Measurements from ENCODE around the gene SESN2.

SESN2 gene

DNA sequence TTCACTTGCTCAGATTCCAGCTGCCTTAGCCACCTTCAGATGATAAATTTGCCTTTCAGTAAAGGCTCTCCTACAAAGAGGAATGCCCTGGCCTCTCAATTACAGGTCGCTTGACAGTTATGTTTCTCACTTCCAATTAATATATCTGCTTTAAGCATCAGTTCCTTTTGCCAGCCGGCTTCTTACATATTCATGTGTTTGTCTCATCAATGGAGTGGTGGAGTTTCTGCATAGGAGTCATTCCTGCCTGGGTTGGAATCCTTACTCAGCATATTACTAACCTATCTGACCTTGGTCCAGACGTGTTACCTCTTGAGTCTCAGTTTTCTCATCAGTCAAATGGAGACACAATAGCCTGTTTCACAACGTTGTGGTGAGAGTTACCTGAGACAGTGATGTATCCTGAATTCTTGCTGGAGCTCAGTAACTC, 9.4 kb upstream of the SESN2 start:
- Histone ChIP-seq H3K9ac (ENCODE audit: insufficient read length, low read depth) (peak overlapping the region; percentile 6), H3K4me1 (ENCODE audit: insufficient read depth, insufficient read length) (peaks cover 17% of the 10 kb centered on the region), H3K4me3 (ENCODE audit: insufficient read length, low read depth) (no peak overlapping the region), H3K9me3 (ENCODE audit: insufficient read depth, low read length) (no peaks in the 10 kb centered on the region), H3K27me3 (ENCODE audit: insufficient read depth, insufficient read length) (no peaks in the 10 kb centered on the region), H3K36me3 (ENCODE audit: insufficient read depth, insufficient read length, low read length) (peaks cover under 1% of the 10 kb centered on the region)
- TF ChIP-seq ZNF274 (IDR thresholded peaks at IDR 0.05; ENCODE audit: low read depth, low read length) = no peak
- TF ChIP-seq SUZ12 (IDR thresholded peaks at IDR 0.05; ENCODE audit: extremely low read depth, insufficient read depth, insufficient read length) = no peak
- no peak for TF ChIP-seq YY1 (IDR thresholded peaks at IDR 0.05; ENCODE audit: insufficient read depth, insufficient read length)
- no peak for DNase-seq (ENCODE audit: low read depth, low spot score)

- Histone ChIP-seq H3K27me3 (ENCODE audit: insufficient read depth, insufficient read length) (no peaks in the 10 kb centered on the region), H3K4me1 (ENCODE audit: insufficient read depth, insufficient read length) (peaks cover 4% of the 10 kb centered on the region), H3K4me3 (ENCODE audit: insufficient read length, low read depth) (no peak overlapping the region), H3K9ac (ENCODE audit: insufficient read length, low read depth) (no peak overlapping the region), H3K9me3 (ENCODE audit: insufficient read depth, low read length) (no peaks in the 10 kb centered on the region), H3K36me3 (ENCODE audit: insufficient read depth, insufficient read length, low read length) (no peaks in the 10 kb centered on the region)
- DNase-seq (ENCODE audit: low read depth, low spot score) = no peak
- TF ChIP-seq ZNF274 (IDR thresholded peaks at IDR 0.05; ENCODE audit: low read depth, low read length) = no peak
- no peak for TF ChIP-seq YY1 (IDR thresholded peaks at IDR 0.05; ENCODE audit: insufficient read depth, insufficient read length)
- TF ChIP-seq SUZ12 (IDR thresholded peaks at IDR 0.05; ENCODE audit: extremely low read depth, insufficient read depth, insufficient read length) = no peak
Measured at GRCh38 chr1:28256197-28256827, 3.0 kb upstream of the SESN2 start.

DNA sequence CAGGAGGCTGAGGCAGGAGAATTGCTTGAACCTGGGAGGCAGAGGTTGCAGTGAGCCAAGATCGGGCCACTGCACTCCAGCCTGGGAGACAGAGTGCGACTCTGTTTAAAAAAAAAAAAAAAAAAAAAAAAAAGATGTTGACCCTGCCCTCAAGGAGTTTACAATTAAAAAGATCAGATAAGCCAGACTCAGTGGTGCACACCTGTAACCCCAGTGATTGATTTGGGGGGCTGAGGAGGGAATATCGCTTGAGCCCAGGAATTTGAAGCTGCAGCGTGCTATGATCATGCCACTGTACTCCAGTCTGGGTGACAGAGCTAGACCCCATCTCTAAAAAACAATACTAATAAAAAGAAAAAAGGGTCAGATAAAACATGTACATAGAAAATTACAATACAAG, 1.6 kb upstream of the SESN2 start:
- Histone ChIP-seq H3K27me3 (ENCODE audit: insufficient read depth, insufficient read length) (no peaks in the 10 kb centered on the region), H3K9ac (ENCODE audit: insufficient read length, low read depth) (no peak overlapping the region), H3K4me1 (ENCODE audit: insufficient read depth, insufficient read length) (peaks cover 9% of the 10 kb centered on the region), H3K9me3 (ENCODE audit: insufficient read depth, low read length) (no peaks in the 10 kb centered on the region), H3K4me3 (ENCODE audit: insufficient read length, low read depth) (no peak overlapping the region), H3K36me3 (ENCODE audit: insufficient read depth, insufficient read length, low read length) (peaks cover 3% of the 10 kb centered on the region)
- TF ChIP-seq SUZ12 (IDR thresholded peaks at IDR 0.05; ENCODE audit: extremely low read depth, insufficient read depth, insufficient read length) = no peak
- no peak for TF ChIP-seq YY1 (IDR thresholded peaks at IDR 0.05; ENCODE audit: insufficient read depth, insufficient read length)
- TF ChIP-seq ZNF274 (IDR thresholded peaks at IDR 0.05; ENCODE audit: low read depth, low read length) = no peak
- no peak for DNase-seq (ENCODE audit: low read depth, low spot score)

- Histone ChIP-seq H3K4me3 (ENCODE audit: insufficient read length, low read depth) (peak overlapping the region; percentile 15), H3K36me3 (ENCODE audit: insufficient read depth, insufficient read length, low read length) (peaks cover 3% of the 10 kb centered on the region), H3K27me3 (ENCODE audit: insufficient read depth, insufficient read length) (no peaks in the 10 kb centered on the region), H3K4me1 (ENCODE audit: insufficient read depth, insufficient read length) (peaks cover 12% of the 10 kb centered on the region), H3K9ac (ENCODE audit: insufficient read length, low read depth) (peak overlapping the region; percentile 2), H3K9me3 (ENCODE audit: insufficient read depth, low read length) (no peaks in the 10 kb centered on the region)
- DNase-seq (ENCODE audit: low read depth, low spot score) = no peak
- TF ChIP-seq SUZ12 (IDR thresholded peaks at IDR 0.05; ENCODE audit: extremely low read depth, insufficient read depth, insufficient read length) (no peak), YY1 (IDR thresholded peaks at IDR 0.05; ENCODE audit: insufficient read depth, insufficient read length) (no peak), ZNF274 (IDR thresholded peaks at IDR 0.05; ENCODE audit: low read depth, low read length) (no peak)
Measured at GRCh38 chr1:28258628-28259251, 578 bp upstream of the SESN2 start.

GRCh38 chr1:28259934-28260802, 850 bp downstream of the SESN2 start:
- no peaks in the 10 kb centered on the region for H3K27me3 ChIP-seq (ENCODE audit: insufficient read depth, insufficient read length)
- H3K9me3 ChIP-seq (ENCODE audit: insufficient read depth, low read length) = no peaks in the 10 kb centered on the region
- H3K4me3 ChIP-seq (ENCODE audit: insufficient read length, low read depth) = peak overlapping the region; percentile 88
- H3K4me1 ChIP-seq (ENCODE audit: insufficient read depth, insufficient read length) = peaks cover 18% of the 10 kb centered on the region
- peak overlapping the region; percentile 94 for H3K9ac ChIP-seq (ENCODE audit: insufficient read length, low read depth)
- H3K36me3 ChIP-seq (ENCODE audit: insufficient read depth, insufficient read length, low read length) = peaks cover 3% of the 10 kb centered on the region
- TF ChIP-seq ZNF274 (IDR thresholded peaks at IDR 0.05; ENCODE audit: low read depth, low read length) (no peak), YY1 (IDR thresholded peaks at IDR 0.05; ENCODE audit: insufficient read depth, insufficient read length) (no peak), SUZ12 (IDR thresholded peaks at IDR 0.05; ENCODE audit: extremely low read depth, insufficient read depth, insufficient read length) (no peak)
- peak; percentile 86 for DNase-seq (ENCODE audit: low read depth, low spot score)

GRCh38 chr1:28260803-28261174, 1.5 kb downstream of the SESN2 start:
- Histone ChIP-seq H3K9ac (ENCODE audit: insufficient read length, low read depth) (peak overlapping the region; percentile 47), H3K4me3 (ENCODE audit: insufficient read length, low read depth) (peak overlapping the region; percentile 88)

DNA sequence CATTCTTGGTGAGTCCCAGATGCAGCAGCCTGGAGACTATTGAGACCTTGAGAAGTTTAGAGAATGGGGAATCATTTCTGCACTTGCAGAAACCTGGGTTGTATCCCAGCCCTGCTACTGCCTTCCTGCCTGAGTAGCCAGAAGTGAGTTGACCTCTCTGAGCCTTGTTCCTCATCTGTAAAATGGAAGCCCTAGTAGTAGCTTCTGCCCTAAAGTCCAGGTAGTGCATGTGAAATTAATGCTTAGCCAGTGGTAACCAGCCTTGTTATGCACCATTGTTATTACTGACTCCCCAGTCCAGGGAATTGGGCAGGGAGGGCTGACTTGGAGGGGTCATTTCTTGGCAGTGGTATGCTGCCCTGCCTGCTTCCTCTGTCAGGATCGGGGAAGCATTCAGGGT, 5.6 kb downstream of the SESN2 start:
- Histone ChIP-seq H3K27me3 (ENCODE audit: insufficient read depth, insufficient read length) (no peaks in the 10 kb centered on the region), H3K9me3 (ENCODE audit: insufficient read depth, low read length) (no peaks in the 10 kb centered on the region), H3K9ac (ENCODE audit: insufficient read length, low read depth) (peak overlapping the region; percentile 29), H3K36me3 (ENCODE audit: insufficient read depth, insufficient read length, low read length) (peaks cover 16% of the 10 kb centered on the region), H3K4me3 (ENCODE audit: insufficient read length, low read depth) (no peak overlapping the region), H3K4me1 (ENCODE audit: insufficient read depth, insufficient read length) (peaks cover 15% of the 10 kb centered on the region)
- no peak for DNase-seq (ENCODE audit: low read depth, low spot score)
- TF ChIP-seq SUZ12 (IDR thresholded peaks at IDR 0.05; ENCODE audit: extremely low read depth, insufficient read depth, insufficient read length) (no peak), YY1 (IDR thresholded peaks at IDR 0.05; ENCODE audit: insufficient read depth, insufficient read length) (no peak), ZNF274 (IDR thresholded peaks at IDR 0.05; ENCODE audit: low read depth, low read length) (no peak)

More at GRCh38 chr1:28260803-28261174, 1.5 kb downstream of the SESN2 start:
- peaks cover 3% of the 10 kb centered on the region for H3K36me3 ChIP-seq (ENCODE audit: insufficient read depth, insufficient read length, low read length)
- no peak for DNase-seq (ENCODE audit: low read depth, low spot score)
- no peak for TF ChIP-seq YY1 (IDR thresholded peaks at IDR 0.05; ENCODE audit: insufficient read depth, insufficient read length)
- H3K27me3 ChIP-seq (ENCODE audit: insufficient read depth, insufficient read length) = no peaks in the 10 kb centered on the region
- H3K9me3 ChIP-seq (ENCODE audit: insufficient read depth, low read length) = no peaks in the 10 kb centered on the region
- peaks cover 18% of the 10 kb centered on the region for H3K4me1 ChIP-seq (ENCODE audit: insufficient read depth, insufficient read length)
